GM13977 (cell line): ENCODE results near the gene HCN2.

ENCODE experiments used
- DNase-seq: peaks from one replicate; pipeline ENCODE4 v3.0.0; 2012; ENCODE audit warnings: low spot score
- in situ Hi-C: fragments of 300-500 bp; cut with MboI; formaldehyde crosslinking; loops from one replicate; pipeline ENCODE4 v1.12.0; 2022; ENCODE audit warnings: low sequenced_read_pairs, low pct_unique_long_range_greater_than_20kb, mixed read lengths, inconsistent platforms; ENCODE audit not compliant: unreplicated experiment
- TF ChIP-seq, protein P1 (sequence below): IDR thresholded peaks from 2 replicates; pipeline ENCODE4 v1.5.1; 2012; ENCODE audit warnings: mild to moderate bottlenecking, control low read depth; ENCODE audit not compliant: insufficient read depth; ENCODE audit errors: extremely low read depth, missing control alignments

HCN2 gene

DNA sequence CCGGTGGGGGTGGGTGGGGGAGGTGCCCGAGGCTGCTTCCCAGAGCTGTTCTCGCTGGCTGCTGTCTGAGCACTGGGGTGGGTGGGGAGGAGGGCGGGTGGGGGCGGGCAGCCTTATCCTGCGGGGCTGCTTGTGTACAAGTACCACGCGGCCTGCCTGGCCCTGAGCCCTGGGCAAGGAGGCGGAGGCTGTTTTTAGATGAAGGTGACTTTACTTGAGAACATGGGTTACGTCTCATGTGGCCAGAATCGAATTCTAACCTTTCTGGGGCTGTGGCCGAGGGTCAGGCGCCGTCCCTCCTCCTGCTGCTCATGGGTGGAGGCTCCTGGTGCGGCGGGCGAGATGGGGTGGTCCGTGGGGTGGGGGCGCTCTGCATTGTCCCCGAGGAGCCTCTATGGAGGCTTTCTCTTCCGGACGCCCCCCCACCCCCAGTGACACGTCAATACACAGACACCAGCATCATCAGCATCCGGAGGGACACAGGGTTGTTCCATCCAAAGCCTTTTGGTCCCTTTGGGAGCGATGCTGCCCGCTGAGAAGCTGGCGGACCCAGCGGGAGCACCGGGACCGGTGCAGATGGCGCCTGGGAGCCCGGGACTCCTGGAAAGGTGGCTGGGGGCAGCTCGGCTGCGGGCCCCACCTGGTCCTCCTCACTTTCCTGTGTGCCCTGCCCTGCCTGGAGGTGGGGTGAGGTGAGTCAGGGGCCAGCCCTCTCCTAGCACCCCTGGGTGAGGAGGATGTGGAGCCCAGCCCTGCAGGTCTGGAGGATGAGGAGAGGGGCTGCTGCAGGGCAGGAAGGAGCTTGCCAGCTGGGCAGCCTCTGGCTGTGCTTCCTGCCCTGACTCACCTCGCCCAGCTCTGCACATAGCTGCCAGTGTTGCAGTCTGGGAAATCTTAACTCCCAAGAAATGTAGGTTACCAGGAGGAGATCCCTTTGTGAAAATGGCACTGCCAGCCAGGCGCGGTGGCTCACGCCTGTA lies 13.9 kb upstream of the HCN2 start:
- no peak for DNase-seq
- TF ChIP-seq, protein P1, sequence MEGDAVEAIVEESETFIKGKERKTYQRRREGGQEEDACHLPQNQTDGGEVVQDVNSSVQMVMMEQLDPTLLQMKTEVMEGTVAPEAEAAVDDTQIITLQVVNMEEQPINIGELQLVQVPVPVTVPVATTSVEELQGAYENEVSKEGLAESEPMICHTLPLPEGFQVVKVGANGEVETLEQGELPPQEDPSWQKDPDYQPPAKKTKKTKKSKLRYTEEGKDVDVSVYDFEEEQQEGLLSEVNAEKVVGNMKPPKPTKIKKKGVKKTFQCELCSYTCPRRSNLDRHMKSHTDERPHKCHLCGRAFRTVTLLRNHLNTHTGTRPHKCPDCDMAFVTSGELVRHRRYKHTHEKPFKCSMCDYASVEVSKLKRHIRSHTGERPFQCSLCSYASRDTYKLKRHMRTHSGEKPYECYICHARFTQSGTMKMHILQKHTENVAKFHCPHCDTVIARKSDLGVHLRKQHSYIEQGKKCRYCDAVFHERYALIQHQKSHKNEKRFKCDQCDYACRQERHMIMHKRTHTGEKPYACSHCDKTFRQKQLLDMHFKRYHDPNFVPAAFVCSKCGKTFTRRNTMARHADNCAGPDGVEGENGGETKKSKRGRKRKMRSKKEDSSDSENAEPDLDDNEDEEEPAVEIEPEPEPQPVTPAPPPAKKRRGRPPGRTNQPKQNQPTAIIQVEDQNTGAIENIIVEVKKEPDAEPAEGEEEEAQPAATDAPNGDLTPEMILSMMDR: no peak
- in situ Hi-C loops: loop anchor here (25.0 kb wide), 1 partner anchor 161 kb away; no protein-coding TSS in a partner anchor

DNA sequence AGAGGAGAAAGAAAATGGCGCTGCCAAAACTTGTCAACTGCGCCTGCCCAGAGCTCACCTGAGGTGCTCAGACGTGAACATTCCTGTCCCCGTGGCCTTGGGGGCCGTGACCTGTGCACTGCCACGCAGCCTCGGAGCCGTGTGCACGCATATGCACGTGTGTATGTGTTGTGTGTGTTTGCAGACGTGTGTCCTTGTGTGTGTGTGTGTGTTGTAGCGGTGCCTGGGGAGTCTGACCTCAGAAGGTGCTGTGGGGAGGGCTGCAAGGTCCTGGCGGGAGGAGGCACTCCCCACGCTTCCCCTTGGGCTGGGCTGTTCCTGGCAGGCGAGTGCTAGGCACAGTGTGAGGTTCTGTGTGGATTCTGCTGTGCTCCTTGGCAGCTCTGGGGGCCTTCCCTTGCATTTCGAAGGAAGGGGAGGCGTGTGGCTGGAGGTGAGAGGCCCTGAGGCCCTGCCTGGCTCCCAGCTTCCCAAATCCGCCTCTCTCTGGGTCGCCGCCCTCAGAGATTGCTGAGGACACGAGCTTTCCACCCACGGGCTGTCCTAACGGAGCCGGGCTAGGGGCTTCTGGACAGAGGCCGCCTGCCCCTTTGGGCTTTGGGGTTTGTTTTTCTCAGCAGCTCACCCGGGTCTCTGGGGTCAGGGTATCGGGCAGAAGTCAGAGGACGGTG lies 12.8 kb upstream of the HCN2 start:
- in situ Hi-C loops: loop anchor here (25.0 kb wide), 1 partner anchor 160 kb away; no protein-coding TSS in a partner anchor
- no peak for DNase-seq
- TF ChIP-seq, protein P1: no peak

DNA sequence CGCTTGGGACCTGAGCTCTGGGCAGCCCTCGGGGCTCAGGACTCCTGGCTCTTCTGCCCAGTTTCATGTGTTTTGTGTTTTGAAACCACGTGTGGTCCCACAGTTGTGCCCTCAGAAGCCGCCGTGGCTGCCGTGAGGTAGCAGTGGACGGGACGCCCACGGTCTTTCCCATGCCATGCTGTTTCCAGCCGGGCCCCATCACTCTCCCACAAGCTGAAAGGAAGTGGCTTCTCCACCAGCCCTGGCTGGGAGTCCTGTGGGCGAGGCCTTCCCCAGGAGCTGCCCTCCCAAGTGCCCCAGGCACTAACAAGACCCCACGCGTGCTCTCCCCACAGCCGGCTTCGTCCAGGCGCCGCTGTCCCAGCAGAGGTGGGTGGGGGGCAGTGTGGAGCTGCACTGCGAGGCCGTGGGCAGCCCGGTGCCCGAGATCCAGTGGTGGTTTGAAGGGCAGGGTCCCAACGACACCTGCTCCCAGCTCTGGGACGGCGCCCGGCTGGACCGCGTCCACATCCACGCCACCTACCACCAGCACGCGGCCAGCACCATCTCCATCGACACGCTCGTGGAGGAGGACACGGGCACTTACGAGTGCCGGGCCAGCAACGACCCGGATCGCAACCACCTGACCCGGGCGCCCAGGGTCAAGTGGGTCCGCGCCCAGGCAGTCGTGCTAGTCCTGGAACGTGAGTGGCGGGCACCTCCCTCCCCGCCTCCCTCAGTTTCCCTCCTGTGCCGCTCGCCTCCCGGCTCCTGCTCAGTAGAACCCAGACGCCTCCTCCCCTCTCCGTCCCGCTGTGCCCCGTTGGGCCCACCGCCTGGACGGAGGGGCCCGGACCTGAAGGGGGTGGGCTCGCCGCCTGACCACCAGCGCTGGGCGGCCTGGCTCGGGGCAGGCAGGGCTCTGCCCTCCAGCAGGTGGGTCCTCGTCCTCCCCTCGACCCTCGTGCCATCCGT lies 12.0 kb upstream of the HCN2 start:
- no peak for DNase-seq
- in situ Hi-C loops: loop anchor here (25.0 kb wide), 1 partner anchor 160 kb away; no protein-coding TSS in a partner anchor
- TF ChIP-seq, protein P1: no peak

DNA sequence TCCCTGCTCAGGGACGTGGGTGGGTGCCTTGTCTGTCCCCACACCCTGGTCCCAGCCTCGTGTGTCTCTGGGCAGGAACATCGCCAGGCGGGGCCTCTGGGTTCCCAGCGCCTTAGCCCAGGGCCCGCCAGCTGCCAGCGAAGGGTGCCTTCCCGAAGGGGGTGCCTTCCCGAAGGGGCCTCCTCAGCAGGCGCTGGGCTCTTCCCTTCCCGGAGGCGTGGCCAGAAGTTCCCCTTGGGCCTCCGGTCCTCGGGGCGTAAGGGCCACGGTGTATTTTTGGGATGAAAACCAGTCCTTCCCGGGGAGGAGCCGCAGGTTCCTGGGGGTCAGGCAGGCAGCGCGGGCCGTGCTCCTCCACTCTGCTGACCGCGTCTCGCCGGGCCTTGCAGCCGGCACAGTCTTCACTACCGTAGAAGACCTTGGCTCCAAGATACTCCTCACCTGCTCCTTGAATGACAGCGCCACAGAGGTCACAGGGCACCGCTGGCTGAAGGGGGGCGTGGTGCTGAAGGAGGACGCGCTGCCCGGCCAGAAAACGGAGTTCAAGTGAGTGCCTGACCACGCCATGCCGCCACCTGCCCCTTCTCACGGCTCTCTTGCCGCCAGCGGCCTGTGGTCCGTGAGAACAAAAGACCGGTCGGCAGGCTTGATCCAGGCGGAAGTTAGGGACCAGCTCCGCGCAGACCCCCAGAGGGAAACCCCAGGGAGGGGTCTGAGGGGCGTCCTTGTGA lies 10.4 kb upstream of the HCN2 start:
- DNase-seq: no peak
- in situ Hi-C loops: loop anchor here (25.0 kb wide), 1 partner anchor 158 kb away; no protein-coding TSS in a partner anchor
- TF ChIP-seq, protein P1: no peak

DNA sequence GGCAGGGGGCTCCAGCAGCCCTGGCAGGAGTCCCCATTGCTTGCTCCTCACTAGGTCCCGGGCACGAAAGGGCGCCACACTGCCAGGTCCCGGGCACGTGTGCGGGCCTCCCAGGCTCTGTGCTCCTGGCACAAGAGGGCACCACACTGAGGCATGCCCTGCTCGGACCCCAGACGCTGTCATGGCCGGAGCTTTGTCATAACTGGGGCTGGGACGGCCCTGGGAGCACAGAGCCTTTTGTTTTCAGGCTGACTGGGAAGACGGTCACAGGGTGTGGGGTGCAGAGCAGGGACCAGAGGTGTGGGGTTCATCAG lies 9.9 kb upstream of the HCN2 start:
- TF ChIP-seq, protein P1: no peak
- in situ Hi-C loops: loop anchor here (25.0 kb wide), 1 partner anchor 158 kb away; no protein-coding TSS in a partner anchor
- no peak for DNase-seq
